Measurements from ENCODE around the gene PER1.

DNA sequence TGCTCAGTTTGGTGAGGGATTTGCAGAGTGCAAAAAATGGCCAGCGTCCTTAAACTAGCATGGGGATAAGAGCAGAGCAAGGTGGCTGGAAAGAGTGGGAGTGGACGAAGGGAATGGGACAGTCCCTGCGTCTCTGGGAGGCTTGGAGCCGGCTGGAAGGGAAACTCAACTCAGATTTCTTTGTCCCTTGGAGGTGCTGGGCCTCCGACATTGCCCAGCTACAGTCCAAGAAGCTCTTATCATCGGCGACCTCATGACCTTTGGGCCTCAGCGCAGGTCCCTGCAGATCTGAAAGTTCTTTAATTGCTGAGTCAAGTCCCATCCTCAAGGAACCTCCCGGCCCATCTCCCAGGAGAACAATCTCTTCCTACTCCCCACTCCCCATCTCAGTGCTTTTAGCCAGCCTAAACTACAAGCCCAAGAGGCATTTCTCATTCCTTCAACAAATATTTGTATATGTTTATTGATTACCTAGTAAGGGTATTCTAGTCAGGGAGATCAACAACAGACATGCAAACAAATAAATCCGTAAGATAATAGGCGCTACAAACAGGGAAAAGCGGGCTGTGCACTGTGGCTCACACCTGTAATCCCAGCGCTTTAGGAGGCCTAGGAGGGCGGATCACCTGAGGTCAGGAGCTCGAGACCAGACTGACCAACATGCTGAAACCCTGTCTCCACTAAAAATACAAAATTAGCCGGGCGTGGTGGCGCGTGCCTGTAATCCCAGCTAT is 25.0 kb upstream of the PER1 start:
- no peak for TF ChIP-seq POLR2A (IDR thresholded peaks at IDR 0.05)
- TF ChIP-seq, protein P1, sequence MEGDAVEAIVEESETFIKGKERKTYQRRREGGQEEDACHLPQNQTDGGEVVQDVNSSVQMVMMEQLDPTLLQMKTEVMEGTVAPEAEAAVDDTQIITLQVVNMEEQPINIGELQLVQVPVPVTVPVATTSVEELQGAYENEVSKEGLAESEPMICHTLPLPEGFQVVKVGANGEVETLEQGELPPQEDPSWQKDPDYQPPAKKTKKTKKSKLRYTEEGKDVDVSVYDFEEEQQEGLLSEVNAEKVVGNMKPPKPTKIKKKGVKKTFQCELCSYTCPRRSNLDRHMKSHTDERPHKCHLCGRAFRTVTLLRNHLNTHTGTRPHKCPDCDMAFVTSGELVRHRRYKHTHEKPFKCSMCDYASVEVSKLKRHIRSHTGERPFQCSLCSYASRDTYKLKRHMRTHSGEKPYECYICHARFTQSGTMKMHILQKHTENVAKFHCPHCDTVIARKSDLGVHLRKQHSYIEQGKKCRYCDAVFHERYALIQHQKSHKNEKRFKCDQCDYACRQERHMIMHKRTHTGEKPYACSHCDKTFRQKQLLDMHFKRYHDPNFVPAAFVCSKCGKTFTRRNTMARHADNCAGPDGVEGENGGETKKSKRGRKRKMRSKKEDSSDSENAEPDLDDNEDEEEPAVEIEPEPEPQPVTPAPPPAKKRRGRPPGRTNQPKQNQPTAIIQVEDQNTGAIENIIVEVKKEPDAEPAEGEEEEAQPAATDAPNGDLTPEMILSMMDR (IDR thresholded peaks at IDR 0.05), result no peak

All from lower leg skin (tissue), 3 donors.